K562 (cell line): ENCODE data around the gene MERTK. TPM values are rescaled to one million over a fixed set of nuclear protein-coding genes. Genes with fewer than 3 reads are reported as not detected.
A peak's percentile ranks its signal among the peaks of the same experiment; 100 is the strongest.

Source experiments
- ATAC-seq: fragments of 200-7000 bp; cut with Tn5 transposase; 3 replicates; pipeline ENCODE4 v1.9.1; 2020; ENCODE audit warnings: moderate library complexity
- BruUV-seq: library from RNA; stranded (reverse); fragments of 400-500 nt; replicated peaks from 2 replicates; lab custom pipeline; 2021; lab: Mats Ljungman, UMichigan
- CTCF ChIA-PET: fragments of 300-600 bp; formaldehyde crosslinking; extraction: SDS; loops from one replicate; lab custom pipeline; 2021; ENCODE audit warnings: low intra/inter-chr PET ratio; lab: Yijun Ruan, JAX
- POLR2A ChIA-PET: fragments of 300-600, 350-650 bp; sonication (Branson Sonifier 250); formaldehyde crosslinking; extraction: SDS; loops from one replicate; lab custom pipeline; 2021; ENCODE audit warnings: antibody characterized with exemption, inconsistent platforms; lab: Yijun Ruan, JAX
- DNase-seq, 4 experiments: peaks; one replicate each; pipeline versions ENCODE4 v3.0.0 to v3.0.0-alpha.2; 2011 to 2018; ENCODE audit warnings: low spot score in 3 of 4, mixed read lengths in 3 of 4; ENCODE audit errors: extremely low read depth in 1 of 4
- FAIRE-seq: peaks from 2 replicates; lab custom pipeline; 2011; peaks lifted over from hg19 to GRCh38; lab: Jason Lieb, UNC
- H2AFZ ChIP-seq: 2 replicates; pipeline ENCODE4 v1.6.0; 2011; ENCODE audit warnings: low read depth, low read length, control low read depth, inconsistent platforms
- H3K27ac ChIP-seq: fragments of 200-600 bp; 3 replicates; pipeline ENCODE4 v1.8.0; 2011; ENCODE audit warnings: low read depth, mild to moderate bottlenecking, control low read depth, inconsistent platforms, low read length, moderate library complexity, mixed read lengths; ENCODE audit errors: extremely low read depth
- H3K27me3 ChIP-seq, 2 experiments: fragments of 300-600 bp in 1 of 2; 2 replicates in 1 of 2; 3 replicates in 1 of 2; pipeline versions ENCODE4 v1.6.0 to v1.8.0; 2011; ENCODE audit warnings: inconsistent platforms in 2 of 2, low read length in 2 of 2, mild to moderate bottlenecking in 1 of 2, mixed read lengths in 1 of 2, moderate library complexity in 1 of 2; ENCODE audit not compliant: control insufficient read depth in 2 of 2, insufficient read depth in 2 of 2
- H3K36me3 ChIP-seq: fragments of 300-600 bp; 3 replicates; pipeline ENCODE4 v1.8.0; 2011; ENCODE audit warnings: mild to moderate bottlenecking, low read length, inconsistent platforms; ENCODE audit not compliant: control insufficient read depth, insufficient read depth
- H3K4me1 ChIP-seq, 2 experiments: fragments of 200-600 bp in 1 of 2; replicated peaks in 1 of 2; 2 replicates in 1 of 2; 3 replicates in 1 of 2; pipeline versions ENCODE4 v1.5.1 to v1.8.0; 2011; ENCODE audit warnings: inconsistent platforms in 2 of 2, low read length in 2 of 2, mild to moderate bottlenecking in 1 of 2, mixed read lengths in 1 of 2, moderate library complexity in 1 of 2; ENCODE audit not compliant: control insufficient read depth in 2 of 2, insufficient read depth in 2 of 2
- H3K4me2 ChIP-seq: 2 replicates; pipeline ENCODE4 v1.6.1; 2011; ENCODE audit warnings: low read length, control low read depth, inconsistent platforms, mixed read lengths; ENCODE audit not compliant: insufficient read depth
- H3K4me3 ChIP-seq: fragments of 200-600 bp; sonication (generic), shearing (Covaris generic); 2 replicates; pipeline ENCODE4 v1.5.1; 2016; ENCODE audit warnings: control low read depth, inconsistent platforms
- H3K79me2 ChIP-seq: fragments of 200-600 bp; 3 replicates; pipeline ENCODE4 v1.8.0; 2011; ENCODE audit warnings: low read length, inconsistent platforms; ENCODE audit not compliant: control insufficient read depth, insufficient read depth
- H3K9ac ChIP-seq, 2 experiments: 2 replicates each; pipeline versions ENCODE4 v1.6.0 to v1.6.1; 2011; ENCODE audit warnings: low read depth in 2 of 2, low read length in 2 of 2, control low read depth in 1 of 2, inconsistent platforms in 1 of 2, mild to moderate bottlenecking in 1 of 2, mixed read lengths in 1 of 2; ENCODE audit not compliant: insufficient read depth in 1 of 2
- H3K9me1 ChIP-seq: one replicate; pipeline ENCODE4 v1.6.0; 2011; ENCODE audit warnings: inconsistent platforms, mild to moderate bottlenecking, low read length, moderate library complexity; ENCODE audit not compliant: control insufficient read depth, insufficient read depth
- H3K9me3 ChIP-seq: replicated peaks from 2 replicates; pipeline ENCODE4 v1.5.1; 2011; ENCODE audit warnings: low read depth, low read length, inconsistent platforms; ENCODE audit not compliant: control insufficient read depth, insufficient read depth
- H4K20me1 ChIP-seq: replicated peaks from 2 replicates; pipeline ENCODE4 v1.6.1; 2011; ENCODE audit warnings: low read length, inconsistent platforms, mixed read lengths; ENCODE audit not compliant: control insufficient read depth, insufficient read depth
- ARNT ChIP-seq, 2 experiments: fragments of 450-650 bp; IDR thresholded peaks; 2 replicates each; pipeline ENCODE4 v1.6.1; 2016; ENCODE audit warnings: mild to moderate bottlenecking in 1 of 2
- BACH1 ChIP-seq: fragments of 200-800 bp; sonication (Bioruptor generic); IDR thresholded peaks from 2 replicates; pipeline ENCODE4 v1.6.1; 2016; ENCODE audit warnings: missing genetic modification characterization, missing compliant biosample characterization
- GTF2F1 ChIP-seq: IDR thresholded peaks from 2 replicates; pipeline ENCODE4 v1.6.1; 2011; ENCODE audit warnings: low read depth, low read length, improper control_type of control experiment
- IFI16 ChIP-seq: fragments of 250-450 bp; sonication (Bioruptor Pico); IDR thresholded peaks from 2 replicates; pipeline ENCODE4 v2.1.2; 2022; ENCODE audit warnings: mild to moderate bottlenecking, inconsistent platforms
- NFIC ChIP-seq: fragments of 450-650 bp; IDR thresholded peaks from 2 replicates; pipeline ENCODE4 v1.6.1; 2017; ENCODE audit warnings: mild to moderate bottlenecking, inconsistent platforms
- PHF20 ChIP-seq: fragments of 450-650 bp; IDR thresholded peaks from 2 replicates; pipeline ENCODE4 v1.6.1; 2018; ENCODE audit not compliant: partially characterized antibody
- TBP ChIP-seq: optimal IDR thresholded peaks from 2 replicates; pipeline ENCODE3; 2011; ENCODE audit warnings: low read depth, low read length, improper control_type of control experiment
- TRIM28 ChIP-seq: fragments of 450-650 bp; IDR thresholded peaks from 2 replicates; pipeline ENCODE4 v1.6.1; 2017
- U2AF1 ChIP-seq: fragments of 200-400 bp; formaldehyde crosslinking; optimal IDR thresholded peaks from 2 replicates; pipeline ENCODE3; 2017; ENCODE audit warnings: mild to moderate bottlenecking, low read depth, low read length, moderate library complexity
- ZFP36 ChIP-seq: fragments of 150-350 bp; IDR thresholded peaks from 2 replicates; pipeline ENCODE4 v1.6.1; 2018; ENCODE audit warnings: low read length, low read depth; ENCODE audit not compliant: partially characterized antibody
- ZNF146 ChIP-seq: IDR thresholded peaks from one replicate; pipeline ENCODE4 v1.6.1; 2018; ENCODE audit warnings: missing compliant biosample characterization; ENCODE audit not compliant: unreplicated experiment
- ZNF57 ChIP-seq: fragments of 450-650 bp; formaldehyde crosslinking; IDR thresholded peaks from 2 replicates; pipeline ENCODE4 v1.4.0; 2020; ENCODE audit warnings: mild to moderate bottlenecking, moderate library complexity
- whole genome bisulfite sequencing: fragments of 100-300 bp; shearing (Covaris generic); methylation state at CpG from one replicate; pipeline ENCODE4 v1.1.6; 2016; ENCODE audit warnings: low coverage, mixed read lengths; ENCODE audit not compliant: insufficient coverage; ENCODE audit errors: missing lambda C conversion rate; 5-methylcytosine and 5-hydroxymethylcytosine counted together
- in situ Hi-C: fragments of 300-500 bp; cut with MboI; formaldehyde crosslinking; loops from 4 replicates; pipeline ENCODE4 v1.15.0; 2018; ENCODE audit warnings: inconsistent platforms, mixed read lengths
- intact Hi-C: fragments of 100-400 bp; cut with micrococcal nuclease; formaldehyde crosslinking; loops from 2 replicates; pipeline ENCODE4 v1.14.2; 2022
- polyA plus RNA-seq, 8 experiments: library from polyadenylated mRNA; depleted of rRNA in 4 of 8; stranded (reverse) in 5 of 8; unstranded in 3 of 8; fragments of >200 nt; fragmentation: Nextera tagmentation in 2 of 8; fragmentation: Illumina TruSeq in 1 of 8; extraction: Ambion mirVana in 2 of 8; extraction: Trizol in 1 of 8; gene quantifications; 2 replicates each; pipeline versions ENCODE4 v1.2.1 to v1.2.3, GENCODE V29; 2011 to 2014; ENCODE audit warnings: inconsistent platforms in 1 of 8, missing spikeins in 1 of 8
- total RNA-seq, 7 experiments: library from RNA; depleted of rRNA in 6 of 7; stranded (reverse); fragments of >200 nt in 6 of 7; fragmentation: Illumina TruSeq in 2 of 7; extraction: Trizol in 2 of 7; gene quantifications; 2 replicates each; pipeline versions ENCODE4 v1.2.1 to v1.2.3, GENCODE V29; 2011 to 2021; ENCODE audit warnings: low replicate concordance in 1 of 7

MERTK gene
- total and polyA plus RNA-seq, 9 of the 15 experiments (the other 6 are each of a cell fraction or from before 2014, with no cell fraction given): 0.23 to 1.6 (median 0.74) TPM

DNA sequence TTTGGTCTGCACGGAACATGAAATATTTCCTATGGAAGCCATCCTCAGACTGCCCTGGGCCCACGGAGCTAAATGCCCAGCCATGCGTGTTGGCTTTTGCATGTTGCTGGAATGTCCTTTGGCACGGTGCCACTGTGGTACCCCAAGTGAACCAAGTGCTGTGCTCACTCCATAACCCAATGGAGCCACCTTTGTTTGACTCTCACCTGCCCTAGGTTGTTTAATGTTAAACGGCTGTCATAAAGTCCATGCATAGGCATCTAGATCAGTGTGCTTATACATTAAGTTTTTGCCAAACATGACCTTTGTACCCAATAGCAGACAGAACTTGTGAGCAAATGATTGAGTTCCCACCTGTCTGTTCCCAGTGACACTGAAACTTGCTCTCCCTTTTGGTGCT lies 96.7 kb downstream of the MERTK start:
- POLR2A ChIA-PET: interaction anchor here (0.6 to 0.7 kb wide), 2 partner anchors 12 to 196 kb away, joined by 3 read pairs; no protein-coding TSS in a partner anchor
- no peaks in the 10 kb centered on the region for H3K36me3 ChIP-seq
- H3K79me2 ChIP-seq: no peaks in the 10 kb centered on the region
- CTCF ChIA-PET: no interaction called here
- H3K9me1 ChIP-seq: no peaks in the 10 kb centered on the region
- in situ Hi-C loops (no loop called here), intact Hi-C loops (no loop called here)
- no peak overlapping the region for H3K4me3 ChIP-seq
- H3K4me1 ChIP-seq: no peaks in the 10 kb centered on the region
- WGBS: 13% methylated on average over 5 of the region's 5 CpGs
- H2AFZ ChIP-seq: no peak overlapping the region
- FAIRE-seq (no peak), DNase-seq (no peak), ATAC-seq (no peak)
- H4K20me1 ChIP-seq: no peaks in the 10 kb centered on the region
- TF ChIP-seq NFIC (peak; percentile 23; the same call in 1 of the 2 replicates), TBP (no peak), ZFP36 (no peak)
- H3K27me3 ChIP-seq: peaks cover 0 to 8% of the 10 kb centered on the region in 2 experiments; a peak in 1 of 5 replicates
- BruUV-seq: no TSS peak
- no peak overlapping the region for H3K4me2 ChIP-seq
- H3K9ac ChIP-seq: no peak overlapping the region
- H3K9me3 ChIP-seq: no peaks in the 10 kb centered on the region
- no peak overlapping the region for H3K27ac ChIP-seq

DNA sequence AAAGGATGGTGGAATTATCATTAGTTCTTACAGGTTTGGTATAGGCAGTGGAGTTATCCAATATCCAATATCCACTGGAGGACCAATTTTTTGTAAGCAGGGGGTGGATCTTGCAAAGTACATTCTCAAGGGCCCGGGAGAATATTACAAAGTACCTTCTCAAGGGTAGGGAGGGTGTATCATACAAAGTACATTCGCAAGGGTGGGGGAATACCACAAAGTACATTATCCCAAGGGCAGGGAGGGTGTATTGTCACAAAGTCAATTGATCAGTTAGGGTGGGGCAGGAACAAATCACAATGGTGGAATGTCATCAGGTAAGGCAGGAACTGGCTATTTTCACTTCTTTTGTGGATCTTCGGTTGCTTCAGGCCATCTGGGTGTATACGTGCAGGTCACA lies 101.4 kb downstream of the MERTK start:
- no TSS peak for BruUV-seq
- H3K4me2 ChIP-seq: no peak overlapping the region
- intact Hi-C loops: no loop called here
- ChIA-PET POLR2A (no interaction called here), CTCF (no interaction called here)
- no peaks in the 10 kb centered on the region for H3K9me3 ChIP-seq
- H3K4me1 ChIP-seq: peaks cover 0 to 3% of the 10 kb centered on the region in 2 experiments; a peak in 1 of 5 replicates
- no peaks in the 10 kb centered on the region for H3K79me2 ChIP-seq
- H4K20me1 ChIP-seq: no peaks in the 10 kb centered on the region
- H3K36me3 ChIP-seq: no peaks in the 10 kb centered on the region
- H3K9me1 ChIP-seq: no peaks in the 10 kb centered on the region
- no peak overlapping the region for H3K4me3 ChIP-seq
- TF ChIP-seq GTF2F1 (no peak), BACH1 (no peak), U2AF1 (no peak), ZNF57 (CRISPR knock-in tag) (peak; percentile 99), ZNF146 (no peak), IFI16 (CRISPR knock-in tag) (no peak), ARNT (IDR thresholded peaks at IDR 0.05) (no peak), PHF20 (no peak), TRIM28 (0 out of 2 replicates have a peak, but pooled peaks have one; percentile 26)
- H2AFZ ChIP-seq: no peak overlapping the region
- peaks cover 0 to 8% of the 10 kb centered on the region in 2 experiments; a peak in 1 of 5 replicates for H3K27me3 ChIP-seq
- no peak overlapping the region for H3K9ac ChIP-seq
- DNase-seq (no peak), FAIRE-seq (no peak), ATAC-seq (no peak)
- H3K27ac ChIP-seq: no peak overlapping the region
- in situ Hi-C loops: no loop called here
- WGBS: 33% methylated on average over 4 of the region's 4 CpGs
